ENCODE measurements around the gene BCAN.

BCAN gene

GRCh38 chr1:156677616-156678596, 36.0 kb downstream of the BCAN start:
- DNase-seq, result no peak

- DNase-seq, result no peak
These were observed 38.1 kb downstream of the BCAN start for GRCh38 chr1:156680056-156680455.

DNA sequence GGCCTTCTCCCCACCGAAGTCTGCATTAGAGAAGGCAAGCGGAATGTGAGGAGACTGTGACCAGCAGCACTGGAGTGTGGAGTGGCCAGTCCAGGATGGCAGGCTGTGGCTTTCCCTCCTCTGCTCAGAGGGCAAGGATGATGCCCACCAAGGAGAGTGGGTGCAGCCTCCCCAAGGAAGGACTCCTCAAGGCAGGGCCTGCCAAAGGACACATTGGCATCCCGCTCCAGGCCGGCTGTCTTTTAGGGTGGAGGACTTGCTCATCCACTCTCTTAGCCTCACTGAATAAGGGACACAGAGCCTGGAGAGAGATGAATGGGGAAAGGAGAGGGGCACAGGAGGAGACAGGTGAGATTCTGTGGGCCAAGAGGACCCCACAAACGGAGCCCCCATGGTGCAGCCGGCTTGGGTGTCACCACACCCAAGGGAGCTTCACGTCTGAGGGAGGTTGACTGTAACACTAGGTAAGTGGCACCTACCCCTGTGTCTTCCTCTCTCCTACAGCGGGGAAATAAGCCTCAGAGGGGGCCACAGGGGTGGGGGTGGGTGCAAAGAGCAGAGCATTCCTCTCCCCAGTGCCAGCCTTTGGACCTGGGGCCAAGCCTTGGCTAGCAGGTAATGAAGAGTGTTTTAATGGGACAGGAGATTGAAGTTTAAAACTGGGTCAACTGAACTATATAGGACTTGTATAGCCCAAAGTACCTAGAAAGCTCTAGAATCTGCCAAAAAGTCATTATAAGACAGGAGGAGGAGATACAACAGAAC, 39.5 kb downstream of the BCAN start:
- no peak for DNase-seq

- no peak for DNase-seq
These were observed 40.4 kb downstream of the BCAN start for GRCh38 chr1:156682166-156682890.

DNA sequence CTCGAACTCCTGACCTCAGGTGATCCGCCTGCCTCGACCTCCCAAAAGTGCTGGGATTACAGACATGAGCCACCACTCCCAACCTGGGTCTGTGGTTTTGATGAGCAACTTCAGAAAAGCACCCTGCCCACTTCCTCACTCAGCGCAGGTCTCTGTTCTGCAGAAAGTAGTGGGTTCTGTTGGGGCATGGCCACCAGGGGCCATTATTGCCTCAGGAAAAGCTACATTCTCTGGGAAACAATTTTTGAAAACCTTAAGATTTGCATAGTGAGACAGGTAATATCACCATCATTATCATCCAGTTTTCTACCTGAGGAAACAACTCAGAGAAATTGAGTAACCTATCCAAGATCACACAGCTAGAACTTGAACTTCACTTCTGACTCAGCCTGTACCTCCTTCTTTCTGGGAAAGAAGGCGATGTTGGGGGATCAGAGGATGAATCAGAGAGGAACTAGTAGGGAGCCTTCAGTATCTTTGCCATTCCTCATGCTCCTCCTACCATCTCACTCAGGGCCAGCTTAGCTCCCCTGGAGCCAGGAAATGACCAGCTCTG, 42.4 kb downstream of the BCAN start:
- DNase-seq, result no peak

DNA sequence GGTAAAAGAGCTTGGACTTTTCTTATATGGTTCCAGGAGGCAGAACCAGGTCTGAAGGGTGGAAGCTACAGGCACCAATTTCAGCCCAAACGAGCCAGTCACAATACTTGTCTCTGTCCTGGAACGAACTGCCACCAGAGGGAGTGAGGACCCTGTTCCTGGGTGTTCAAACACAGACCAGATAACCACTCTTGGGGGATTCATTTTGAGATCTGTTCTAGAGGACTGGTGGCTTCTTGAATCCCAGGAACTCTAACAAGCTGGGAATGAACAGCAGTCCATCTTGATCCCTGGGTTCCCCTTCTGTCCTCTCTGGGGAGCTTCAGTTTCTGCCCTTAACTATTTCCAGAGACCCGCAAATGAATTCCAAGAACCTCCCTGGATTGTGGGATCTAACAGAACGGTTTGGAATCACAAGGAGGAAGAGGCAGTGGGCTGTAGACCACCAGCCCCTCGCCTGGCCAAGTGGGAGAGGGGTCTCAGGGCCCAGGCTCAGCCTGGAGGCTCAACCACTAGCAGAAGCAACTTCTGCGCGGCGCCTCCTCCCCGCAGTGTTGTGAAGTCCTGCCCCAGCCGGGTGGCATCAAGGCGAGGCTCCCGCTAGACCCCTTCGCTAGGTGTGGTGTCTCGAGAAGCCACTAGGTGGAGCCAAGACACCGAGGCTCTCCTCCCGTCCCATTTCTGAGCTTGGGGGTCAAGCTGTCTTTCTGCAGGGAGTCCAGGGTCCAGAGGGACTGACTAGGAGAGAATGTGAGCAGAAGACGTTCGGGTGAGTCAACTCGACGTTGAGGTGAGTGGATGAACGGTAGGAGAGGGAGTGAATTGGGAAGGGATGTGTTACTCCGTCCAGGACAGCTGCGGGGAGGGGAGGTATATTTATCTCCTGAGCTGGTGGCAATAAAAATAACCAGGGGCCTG, 47.4 kb downstream of the BCAN start:
- peak; percentile 42 for DNase-seq

GRCh38 chr1:156689953-156690674, 48.2 kb downstream of the BCAN start:
- no peak for DNase-seq

GRCh38 chr1:156690675-156691036, 48.7 kb downstream of the BCAN start:
- no peak for DNase-seq

DNA sequence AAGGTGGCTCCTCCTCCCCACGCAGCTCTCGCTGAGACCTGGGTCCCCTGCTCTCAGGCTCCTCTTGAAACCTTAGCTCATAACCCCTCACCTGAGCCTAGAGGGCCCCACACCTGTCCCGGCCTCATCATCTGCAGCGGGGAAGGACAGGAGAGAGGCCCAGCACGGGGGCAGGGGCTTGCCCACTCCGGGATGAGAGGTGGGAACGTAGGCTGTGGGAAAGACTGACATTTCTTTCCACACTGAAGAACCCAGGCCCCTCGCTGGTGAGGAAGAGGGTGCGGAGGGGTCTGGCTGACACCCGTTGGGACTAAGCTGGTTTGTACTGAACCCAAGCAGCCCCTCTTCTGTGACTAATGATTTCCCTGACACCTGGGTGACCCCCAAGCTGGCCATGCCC, 49.3 kb downstream of the BCAN start:
- no peak for DNase-seq

GRCh38 chr1:156691665-156692440, 49.9 kb downstream of the BCAN start:
- DNase-seq, result no peak

- DNase-seq, result no peak
These were observed 50.6 kb downstream of the BCAN start for GRCh38 chr1:156692441-156692924.

- peak; percentile 55 for DNase-seq
These were observed 51.3 kb downstream of the BCAN start for GRCh38 chr1:156692925-156693847.

GRCh38 chr1:156693848-156694689, 52.2 kb downstream of the BCAN start:
- no peak for DNase-seq

GRCh38 chr1:156694690-156694962, 52.7 kb downstream of the BCAN start:
- DNase-seq, result no peak

- no peak for DNase-seq
These were observed 54.8 kb downstream of the BCAN start for GRCh38 chr1:156696755-156697154.

DNA sequence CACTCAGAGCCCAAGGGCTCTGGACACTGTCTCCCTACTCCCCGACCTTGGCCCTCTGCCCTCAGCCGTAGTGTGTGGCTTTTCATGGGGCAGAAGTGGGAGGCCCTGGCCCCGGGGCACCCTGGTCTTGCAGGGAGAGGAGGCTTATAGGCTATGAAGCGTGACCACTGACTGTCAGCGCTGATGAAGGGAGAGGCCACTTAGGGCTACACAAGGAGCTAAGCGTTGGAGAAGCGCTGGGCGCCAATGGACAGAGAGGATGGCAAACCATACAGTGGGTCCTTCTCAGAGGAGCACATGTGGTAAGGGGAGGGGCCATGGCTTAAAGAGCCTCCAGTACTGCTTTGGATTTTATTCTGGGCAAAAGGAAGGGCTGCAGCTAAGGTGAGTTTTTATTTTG, 55.6 kb downstream of the BCAN start:
- DNase-seq, result no peak

DNA sequence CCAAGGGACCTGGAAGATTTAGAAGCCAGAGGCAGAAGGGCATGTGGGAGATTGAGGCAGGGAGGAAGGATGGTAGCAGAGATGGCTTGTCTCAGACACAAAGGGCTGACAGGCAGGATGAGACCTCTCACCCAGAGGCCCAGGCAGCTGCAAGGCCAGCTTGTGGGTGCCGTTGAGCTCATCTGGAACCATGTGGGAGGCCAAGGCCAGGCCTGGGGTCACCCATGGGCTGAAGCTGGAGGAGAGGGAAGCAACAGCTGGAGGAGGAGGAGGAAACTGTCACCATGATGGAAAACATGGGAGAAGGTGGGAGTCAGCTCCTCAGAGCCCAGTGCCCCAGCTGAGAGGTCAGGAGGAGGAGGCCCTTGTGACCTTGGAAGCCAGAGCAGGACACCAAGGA, 57.1 kb downstream of the BCAN start:
- no peak for DNase-seq
